ENCODE data around the gene INTS14. TPM values are rescaled to one million over a fixed set of nuclear protein-coding genes. Genes with fewer than 3 reads are reported as not detected.
A peak's percentile ranks its signal among the peaks of the same experiment; 100 is the strongest.
"Not testable (repeated sequence)": the region's sequence is repeated elsewhere in the genome, so short reads cannot be mapped to it uniquely, and the experiment has no call there.

INTS14 gene
- total and polyA plus RNA-seq, 9 donors: 25.5 to 41.7 (median 28.1) TPM

- WGBS, 3 donors: 26 to 42% (median 39%) methylated on average over 2 of the region's 2 CpGs
- Histone ChIP-seq H3K27me3 (no peaks in the 10 kb centered on the region), H3K9me3 (no peaks in the 10 kb centered on the region), H3K4me1 (ENCODE audit: insufficient read depth) (peaks cover 8% of the 10 kb centered on the region), H3K4me3 (no peak overlapping the region), H3K27ac (peak overlapping the region in 1 of 2 donors; percentile 47), H3K36me3 (no peaks in the 10 kb centered on the region)
- no peak for TF ChIP-seq POLR2A (IDR thresholded peaks at IDR 0.05)
- TF ChIP-seq CTCF (IDR thresholded peaks at IDR 0.05): no peak
- no peak for TF ChIP-seq EP300 (IDR thresholded peaks at IDR 0.05)
- no peak for DNase-seq
- intact Hi-C loops (cut with DNase I): no loop called here
These were observed 59.7 kb downstream of the INTS14 start for GRCh38 chr15:65551183-65551582.

GRCh38 chr15:65550681-65551098 lies 60.2 kb downstream of the INTS14 start:
- intact Hi-C loops (cut with DNase I): no loop called here
- peaks cover 8% of the 10 kb centered on the region for H3K4me1 ChIP-seq (ENCODE audit: insufficient read depth)
- DNase-seq: no peak
- no peaks in the 10 kb centered on the region for H3K9me3 ChIP-seq
- TF ChIP-seq CTCF (IDR thresholded peaks at IDR 0.05): no peak
- no peak for TF ChIP-seq EP300 (IDR thresholded peaks at IDR 0.05)
- no peak for TF ChIP-seq POLR2A (IDR thresholded peaks at IDR 0.05)
- peak overlapping the region in 1 of 2 donors; percentile 47 for H3K27ac ChIP-seq
- H3K4me3 ChIP-seq: no peak overlapping the region
- 10 to 31% (median 28%) methylated on average over 3 of the region's 3 CpGs for WGBS, 3 donors
- H3K36me3 ChIP-seq: no peaks in the 10 kb centered on the region
- H3K27me3 ChIP-seq: no peaks in the 10 kb centered on the region

GRCh38 chr15:65549288-65549687 lies 61.6 kb downstream of the INTS14 start:
- H3K27me3 ChIP-seq; H3K27ac ChIP-seq; H3K4me3 ChIP-seq; H3K36me3 ChIP-seq; DNase-seq; H3K4me1 ChIP-seq (ENCODE audit: insufficient read depth); H3K9me3 ChIP-seq; intact Hi-C loops (cut with DNase I): not testable (repeated sequence)
- WGBS, 3 donors: 94 to 98% (median 97%) methylated on average over 9 of the region's 9 CpGs

GRCh38 chr15:65547841-65548240 lies 63.1 kb downstream of the INTS14 start:
- no peak for DNase-seq
- Histone ChIP-seq H3K36me3 (no peaks in the 10 kb centered on the region), H3K4me1 (ENCODE audit: insufficient read depth) (peaks cover 8% of the 10 kb centered on the region), H3K27me3 (no peaks in the 10 kb centered on the region), H3K4me3 (no peak overlapping the region), H3K27ac (no peak overlapping the region), H3K9me3 (no peaks in the 10 kb centered on the region)
- no peak for TF ChIP-seq POLR2A (IDR thresholded peaks at IDR 0.05)
- no peak for TF ChIP-seq EP300 (IDR thresholded peaks at IDR 0.05)
- no peak for TF ChIP-seq CTCF (IDR thresholded peaks at IDR 0.05)
- intact Hi-C loops (cut with DNase I): no loop called here

GRCh38 chr15:65541231-65541820 lies 69.6 kb downstream of the INTS14 start:
- H3K4me1 ChIP-seq (ENCODE audit: insufficient read depth): peaks cover 2% of the 10 kb centered on the region
- H3K4me3 ChIP-seq: no peak overlapping the region
- intact Hi-C loops (cut with DNase I): no loop called here
- DNase-seq: no peak
- no peaks in the 10 kb centered on the region for H3K27me3 ChIP-seq
- H3K27ac ChIP-seq: no peak overlapping the region
- 82 to 88% (median 87%) methylated on average over 3 of the region's 3 CpGs for WGBS, 3 donors
- H3K9me3 ChIP-seq: no peaks in the 10 kb centered on the region
- TF ChIP-seq EP300 (IDR thresholded peaks at IDR 0.05): no peak
- TF ChIP-seq CTCF (IDR thresholded peaks at IDR 0.05): no peak
- no peak for TF ChIP-seq POLR2A (IDR thresholded peaks at IDR 0.05)
- H3K36me3 ChIP-seq: no peaks in the 10 kb centered on the region
